ENCODE data around the gene MDM2.
"Not testable (repeated sequence)": the region's sequence is repeated elsewhere in the genome, so short reads cannot be mapped to it uniquely, and the experiment has no call there.

The MDM2 gene

GRCh38 chr12:68793975-68794652 lies 13.9 kb upstream of the MDM2 start:
- no peak for TF ChIP-seq CTCF (IDR thresholded peaks at IDR 0.05; ENCODE audit: extremely low read depth, insufficient read depth, missing control alignments)
- in situ Hi-C loops (cut with MboI; ENCODE audit: low pct_unique_long_range_greater_than_20kb, low sequenced_read_pairs, unreplicated experiment) = no loop called here
- no peak for DNase-seq (ENCODE audit: low spot score)

- in situ Hi-C loops (cut with MboI; ENCODE audit: low pct_unique_long_range_greater_than_20kb, low sequenced_read_pairs, unreplicated experiment) = no loop called here
- no peak for DNase-seq (ENCODE audit: low spot score)
- no peak for TF ChIP-seq CTCF (IDR thresholded peaks at IDR 0.05; ENCODE audit: extremely low read depth, insufficient read depth, missing control alignments)
Measured at GRCh38 chr12:68794653-68795251, 13.2 kb upstream of the MDM2 start.

- TF ChIP-seq CTCF (IDR thresholded peaks at IDR 0.05; ENCODE audit: extremely low read depth, insufficient read depth, missing control alignments) = no peak
- in situ Hi-C loops (cut with MboI; ENCODE audit: low pct_unique_long_range_greater_than_20kb, low sequenced_read_pairs, unreplicated experiment) = no loop called here
- no peak for DNase-seq (ENCODE audit: low spot score)
Measured at GRCh38 chr12:68796399-68796798, 11.6 kb upstream of the MDM2 start.

GRCh38 chr12:68798882-68799234 lies 9.1 kb upstream of the MDM2 start:
- TF ChIP-seq CTCF (IDR thresholded peaks at IDR 0.05; ENCODE audit: extremely low read depth, insufficient read depth, missing control alignments) = no peak
- DNase-seq (ENCODE audit: low spot score) = no peak

GRCh38 chr12:68800294-68800693 lies 7.7 kb upstream of the MDM2 start:
- TF ChIP-seq CTCF (IDR thresholded peaks at IDR 0.05; ENCODE audit: extremely low read depth, insufficient read depth, missing control alignments) = no peak
- in situ Hi-C loops (cut with MboI; ENCODE audit: low pct_unique_long_range_greater_than_20kb, low sequenced_read_pairs, unreplicated experiment) = no loop called here
- DNase-seq (ENCODE audit: low spot score) = no peak

More at GRCh38 chr12:68798882-68799234, 9.1 kb upstream of the MDM2 start:
- in situ Hi-C loops (cut with MboI; ENCODE audit: low pct_unique_long_range_greater_than_20kb, low sequenced_read_pairs, unreplicated experiment) = no loop called here

- DNase-seq (ENCODE audit: low spot score); in situ Hi-C loops (cut with MboI; ENCODE audit: low pct_unique_long_range_greater_than_20kb, low sequenced_read_pairs, unreplicated experiment): not testable (repeated sequence)
Measured at GRCh38 chr12:68801124-68801523, 6.9 kb upstream of the MDM2 start.

- in situ Hi-C loops (cut with MboI; ENCODE audit: low pct_unique_long_range_greater_than_20kb, low sequenced_read_pairs, unreplicated experiment); DNase-seq (ENCODE audit: low spot score): not testable (repeated sequence)
Measured at GRCh38 chr12:68802372-68802745, 5.6 kb upstream of the MDM2 start.

GRCh38 chr12:68802911-68803651 lies 4.9 kb upstream of the MDM2 start:
- in situ Hi-C loops (cut with MboI; ENCODE audit: low pct_unique_long_range_greater_than_20kb, low sequenced_read_pairs, unreplicated experiment) = not testable (repeated sequence)

More at GRCh38 chr12:68802911-68803651, 4.9 kb upstream of the MDM2 start:
- DNase-seq (ENCODE audit: low spot score) = not testable (repeated sequence)

All from GM13977 (cell line).